IPS-18c (cell line): ENCODE measurements around the gene SPPL3.

Experiments used
- H3K4me3 ChIP-seq: 2 replicates; pipeline ENCODE4 v1.7.0; 2013; ENCODE audit warnings: low read depth, mild to moderate bottlenecking, low read length, moderate library complexity; ENCODE audit not compliant: insufficient read depth
- H3K9me3 ChIP-seq: one replicate; pipeline ENCODE4 v1.6.1; 2013; ENCODE audit warnings: mild to moderate bottlenecking, low read length, moderate library complexity; ENCODE audit not compliant: control insufficient read depth, insufficient read depth

The SPPL3 gene

GRCh38 chr12:120758798-120759590, 145.2 kb downstream of the SPPL3 start:
- Histone ChIP-seq H3K9me3 (no peaks in the 10 kb centered on the region), H3K4me3 (no peak overlapping the region)

GRCh38 chr12:120757949-120758348, 146.2 kb downstream of the SPPL3 start:
- no peaks in the 10 kb centered on the region for H3K9me3 ChIP-seq
- no peak overlapping the region for H3K4me3 ChIP-seq

- no peak overlapping the region for H3K4me3 ChIP-seq
- no peaks in the 10 kb centered on the region for H3K9me3 ChIP-seq
Observed at GRCh38 chr12:120757226-120757742, 146.9 kb downstream of the SPPL3 start.

- Histone ChIP-seq H3K4me3 (no peak overlapping the region), H3K9me3 (no peaks in the 10 kb centered on the region)
Observed at GRCh38 chr12:120755269-120755668, 148.9 kb downstream of the SPPL3 start.

- H3K9me3 ChIP-seq = no peaks in the 10 kb centered on the region
- no peak overlapping the region for H3K4me3 ChIP-seq
Observed at GRCh38 chr12:120754792-120755191, 149.4 kb downstream of the SPPL3 start.

GRCh38 chr12:120751389-120751788, 152.8 kb downstream of the SPPL3 start:
- no peaks in the 10 kb centered on the region for H3K9me3 ChIP-seq
- no peak overlapping the region for H3K4me3 ChIP-seq

GRCh38 chr12:120750806-120751205, 153.4 kb downstream of the SPPL3 start:
- Histone ChIP-seq H3K4me3 (no peak overlapping the region), H3K9me3 (no peaks in the 10 kb centered on the region)

- Histone ChIP-seq H3K9me3 (no peaks in the 10 kb centered on the region), H3K4me3 (no peak overlapping the region)
Observed at GRCh38 chr12:120749256-120749655, 154.9 kb downstream of the SPPL3 start.

GRCh38 chr12:120748242-120748641, 155.9 kb downstream of the SPPL3 start:
- Histone ChIP-seq H3K4me3 (no peak overlapping the region), H3K9me3 (no peaks in the 10 kb centered on the region)

- H3K4me3 ChIP-seq = no peak overlapping the region
- no peaks in the 10 kb centered on the region for H3K9me3 ChIP-seq
Observed at GRCh38 chr12:120744922-120745493, 159.2 kb downstream of the SPPL3 start.

- Histone ChIP-seq H3K9me3 (no peaks in the 10 kb centered on the region), H3K4me3 (no peak overlapping the region)
Observed at GRCh38 chr12:120741476-120742421, 162.4 kb downstream of the SPPL3 start.

- Histone ChIP-seq H3K9me3 (no peaks in the 10 kb centered on the region), H3K4me3 (no peak overlapping the region)
Observed at GRCh38 chr12:120740871-120741270, 163.3 kb downstream of the SPPL3 start.

GRCh38 chr12:120739821-120740613, 164.1 kb downstream of the SPPL3 start:
- no peaks in the 10 kb centered on the region for H3K9me3 ChIP-seq
- H3K4me3 ChIP-seq = no peak overlapping the region

- Histone ChIP-seq H3K4me3 (no peak overlapping the region), H3K9me3 (peaks cover 2% of the 10 kb centered on the region)
Observed at GRCh38 chr12:120739031-120739762, 165.0 kb downstream of the SPPL3 start.

GRCh38 chr12:120738252-120739030, 165.7 kb downstream of the SPPL3 start:
- H3K4me3 ChIP-seq = no peak overlapping the region
- H3K9me3 ChIP-seq = peaks cover 2% of the 10 kb centered on the region
